OCI-LY1 (cell line): ENCODE results near the gene NHERF2.

ENCODE experiments used
- H2AFZ ChIP-seq: fragments of 200-600 bp; sonication (generic), shearing (Covaris generic); 2 replicates; pipeline ENCODE4 v1.6.0; 2014; ENCODE audit warnings: antibody characterized with exemption, mild to moderate bottlenecking, low read length
- H3F3A ChIP-seq: fragments of 200-600 bp; sonication (generic), shearing (Covaris generic); 2 replicates; pipeline ENCODE4 v1.6.0; 2014; ENCODE audit warnings: mild to moderate bottlenecking, antibody characterized with exemption, low read length, moderate library complexity; ENCODE audit not compliant: insufficient read depth
- H3K27ac ChIP-seq: fragments of 200-600 bp; sonication (generic); 2 replicates; pipeline ENCODE4 v1.5.1; 2014; ENCODE audit warnings: low read length, mixed run types, mild to moderate bottlenecking, low read depth; ENCODE audit not compliant: poor library complexity, severe bottlenecking
- H3K27me3 ChIP-seq: fragments of 200-600 bp; sonication (generic); 2 replicates; pipeline ENCODE4 v1.6.0; 2014; ENCODE audit warnings: antibody characterized with exemption, mild to moderate bottlenecking, low read length, moderate library complexity; ENCODE audit not compliant: insufficient read depth
- H3K36me3 ChIP-seq: fragments of 200-600 bp; sonication (generic); 2 replicates; pipeline ENCODE4 v1.6.1; 2014; ENCODE audit warnings: mild to moderate bottlenecking, antibody characterized with exemption, low read length, moderate library complexity, mixed read lengths; ENCODE audit not compliant: insufficient read depth
- H3K4me1 ChIP-seq: fragments of 200-600 bp; sonication (generic); 2 replicates; pipeline ENCODE4 v1.5.1; 2014; ENCODE audit warnings: mild to moderate bottlenecking, low read length, moderate library complexity; ENCODE audit not compliant: insufficient read depth, severe bottlenecking
- H3K4me2 ChIP-seq: fragments of 200-600 bp; sonication (generic), shearing (Covaris generic); 2 replicates; pipeline ENCODE4 v1.6.1; 2014; ENCODE audit warnings: low read length
- H3K4me3 ChIP-seq: fragments of 200-600 bp; sonication (generic); 2 replicates; pipeline ENCODE4 v1.5.1; 2014; ENCODE audit warnings: low read length, low read depth, mild to moderate bottlenecking, mixed read lengths; ENCODE audit not compliant: poor library complexity, severe bottlenecking
- H3K79me2 ChIP-seq: fragments of 200-600 bp; shearing (Covaris generic); 2 replicates; pipeline ENCODE4 v1.6.1; 2016; ENCODE audit warnings: mixed run types, low read length, mixed read lengths; ENCODE audit not compliant: insufficient read depth
- H3K9ac ChIP-seq: fragments of 200-600 bp; sonication (generic), shearing (Covaris generic); 2 replicates; pipeline ENCODE4 v1.6.1; 2014; ENCODE audit warnings: mild to moderate bottlenecking, low read length, mixed read lengths
- H3K9me2 ChIP-seq: fragments of 200-600 bp; sonication (generic), shearing (Covaris generic); 2 replicates; pipeline ENCODE4 v1.6.1; 2014; ENCODE audit warnings: low read depth, mild to moderate bottlenecking, low read length, mixed read lengths
- H3K9me3 ChIP-seq: fragments of 200-600 bp; shearing (Covaris generic); 2 replicates; pipeline ENCODE4 v1.6.1; 2014; ENCODE audit warnings: low read length, mixed read lengths
- H4K20me1 ChIP-seq: fragments of 200-600 bp; sonication (generic), shearing (Covaris generic); 2 replicates; pipeline ENCODE4 v1.6.0; 2016; ENCODE audit warnings: mild to moderate bottlenecking, low read length; ENCODE audit not compliant: insufficient read depth
- CTCF ChIP-seq: fragments of 200-600 bp; sonication (generic), shearing (Covaris generic); IDR thresholded peaks from 2 replicates; pipeline ENCODE4 v1.5.1; 2017; ENCODE audit warnings: mild to moderate bottlenecking, antibody characterized with exemption, low read length, moderate library complexity, mixed read lengths
- EZH2 ChIP-seq: fragments of 200-600 bp; sonication (generic), shearing (Covaris generic); IDR thresholded peaks from 2 replicates; pipeline ENCODE4 v1.8.0; 2017; ENCODE audit warnings: borderline replicate concordance, mixed run types, mild to moderate bottlenecking, antibody characterized with exemption, low read length, moderate library complexity, mixed read lengths

The NHERF2 gene

GRCh38 chr16:2072926-2073325 is 46.2 kb downstream of the NHERF2 start:
- no peak for TF ChIP-seq EZH2
- TF ChIP-seq CTCF, result no peak
- Histone ChIP-seq H3K27me3 (no peaks in the 10 kb centered on the region), H3K9me3 (no peaks in the 10 kb centered on the region), H3K4me2 (no peak overlapping the region), H3K36me3 (peaks cover 18% of the 10 kb centered on the region), H3K27ac (no peak overlapping the region), H3K79me2 (no peaks in the 10 kb centered on the region), H3K4me1 (no peaks in the 10 kb centered on the region), H3K9me2 (no peaks in the 10 kb centered on the region), H4K20me1 (no peaks in the 10 kb centered on the region), H2AFZ (no peak overlapping the region), H3K4me3 (no peak overlapping the region), H3K9ac (no peak overlapping the region), H3F3A (no peaks in the 10 kb centered on the region)

- H3F3A ChIP-seq, result no peaks in the 10 kb centered on the region
- H2AFZ ChIP-seq, result no peak overlapping the region
- no peak overlapping the region for H3K4me2 ChIP-seq
- H3K4me1 ChIP-seq, result no peaks in the 10 kb centered on the region
- H3K9ac ChIP-seq, result no peak overlapping the region
- H3K9me2 ChIP-seq, result no peaks in the 10 kb centered on the region
- H3K27ac ChIP-seq, result no peak overlapping the region
- H3K27me3 ChIP-seq, result no peaks in the 10 kb centered on the region
- TF ChIP-seq CTCF (no peak), EZH2 (no peak)
- peaks cover 12% of the 10 kb centered on the region; the same call in 1 of the 2 replicates for H3K36me3 ChIP-seq
- H3K9me3 ChIP-seq, result no peaks in the 10 kb centered on the region
- no peak overlapping the region for H3K4me3 ChIP-seq
- no peaks in the 10 kb centered on the region for H4K20me1 ChIP-seq
- H3K79me2 ChIP-seq, result no peaks in the 10 kb centered on the region
Measured at GRCh38 chr16:2074071-2074470, 47.4 kb downstream of the NHERF2 start.

GRCh38 chr16:2075631-2076030 is 48.9 kb downstream of the NHERF2 start:
- Histone ChIP-seq H3K4me1 (no peaks in the 10 kb centered on the region), H3K27ac (no peak overlapping the region), H3K4me2 (no peak overlapping the region), H4K20me1 (no peaks in the 10 kb centered on the region), H3K9me2 (no peaks in the 10 kb centered on the region), H3K9me3 (no peaks in the 10 kb centered on the region), H3K36me3 (peaks cover 7% of the 10 kb centered on the region; the same call in 1 of the 2 replicates), H3K9ac (no peak overlapping the region), H3K79me2 (no peaks in the 10 kb centered on the region), H3K4me3 (no peak overlapping the region), H3F3A (no peaks in the 10 kb centered on the region), H2AFZ (no peak overlapping the region), H3K27me3 (no peaks in the 10 kb centered on the region)
- no peak for TF ChIP-seq EZH2
- no peak for TF ChIP-seq CTCF
